IMR-90 (cell line): ENCODE data around the gene LRRC55.

Experiments used
- CEBPB ChIP-seq: IDR thresholded peaks from 2 replicates; pipeline ENCODE4 v1.6.1; 2012; ENCODE audit warnings: low read depth, low read length, improper control_type of control experiment
- CTCF ChIP-seq: conservative IDR thresholded peaks from 2 replicates; pipeline ENCODE4 v1.5.1; 2012; ENCODE audit warnings: mild to moderate bottlenecking, low read depth, low read length, improper control_type of control experiment
- MAZ ChIP-seq: IDR thresholded peaks from 2 replicates; pipeline ENCODE4 v1.6.1; 2012; ENCODE audit warnings: low read depth, mild to moderate bottlenecking, low read length, improper control_type of control experiment, moderate library complexity, borderline replicate concordance
- POLR2A ChIP-seq: IDR thresholded peaks from 2 replicates; pipeline ENCODE4 v1.6.1; 2012; ENCODE audit warnings: mild to moderate bottlenecking, low read depth, low read length
- RAD21 ChIP-seq: IDR thresholded peaks from 2 replicates; pipeline ENCODE4 v1.6.1; 2012; ENCODE audit warnings: low read length, improper control_type of control experiment
- RCOR1 ChIP-seq: IDR thresholded peaks from 2 replicates; pipeline ENCODE4 v1.6.1; 2012; ENCODE audit warnings: mild to moderate bottlenecking, low read length, improper control_type of control experiment; ENCODE audit not compliant: insufficient replicate concordance
- RFX5 ChIP-seq: IDR thresholded peaks from 2 replicates; pipeline ENCODE4 v1.8.0; 2012; ENCODE audit warnings: low read depth, mild to moderate bottlenecking, low read length, moderate library complexity
- USF2 ChIP-seq: fragments of 150-350 bp; IDR thresholded peaks from 2 replicates; pipeline ENCODE4 v1.6.1; 2017; ENCODE audit warnings: mild to moderate bottlenecking, antibody characterized with exemption, low read length, low read depth

GRCh38 chr11:57162179-57162898 lies 19.4 kb upstream of the LRRC55 start:
- TF ChIP-seq POLR2A: no peak
- TF ChIP-seq CTCF: no peak
- TF ChIP-seq CEBPB: no peak
- TF ChIP-seq RFX5: no peak
- no peak for TF ChIP-seq RAD21
- TF ChIP-seq MAZ: no peak
- no peak for TF ChIP-seq RCOR1
- TF ChIP-seq USF2: no peak
